ENCODE data around the gene HOXD1.

DNA sequence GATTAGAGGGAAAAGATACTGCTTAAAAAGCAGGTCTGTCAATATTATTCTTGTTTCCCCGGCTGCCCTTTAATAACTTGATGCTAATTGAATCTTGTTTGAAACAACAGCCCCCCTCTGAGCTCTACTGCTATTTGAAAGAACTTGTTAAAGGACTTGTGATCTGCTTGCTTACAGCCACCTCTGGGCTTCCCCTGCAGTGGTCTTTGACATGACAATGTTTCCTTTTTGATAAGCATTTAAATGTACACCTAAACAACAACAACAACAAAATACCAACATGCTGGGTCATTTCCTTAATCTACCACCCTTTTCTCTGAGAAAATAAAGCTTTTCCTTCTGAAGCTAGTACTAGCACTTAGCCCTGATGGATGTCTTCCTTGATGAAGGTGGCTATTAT lies 3.9 kb downstream of the HOXD1 start:
- TF ChIP-seq, protein P1, sequence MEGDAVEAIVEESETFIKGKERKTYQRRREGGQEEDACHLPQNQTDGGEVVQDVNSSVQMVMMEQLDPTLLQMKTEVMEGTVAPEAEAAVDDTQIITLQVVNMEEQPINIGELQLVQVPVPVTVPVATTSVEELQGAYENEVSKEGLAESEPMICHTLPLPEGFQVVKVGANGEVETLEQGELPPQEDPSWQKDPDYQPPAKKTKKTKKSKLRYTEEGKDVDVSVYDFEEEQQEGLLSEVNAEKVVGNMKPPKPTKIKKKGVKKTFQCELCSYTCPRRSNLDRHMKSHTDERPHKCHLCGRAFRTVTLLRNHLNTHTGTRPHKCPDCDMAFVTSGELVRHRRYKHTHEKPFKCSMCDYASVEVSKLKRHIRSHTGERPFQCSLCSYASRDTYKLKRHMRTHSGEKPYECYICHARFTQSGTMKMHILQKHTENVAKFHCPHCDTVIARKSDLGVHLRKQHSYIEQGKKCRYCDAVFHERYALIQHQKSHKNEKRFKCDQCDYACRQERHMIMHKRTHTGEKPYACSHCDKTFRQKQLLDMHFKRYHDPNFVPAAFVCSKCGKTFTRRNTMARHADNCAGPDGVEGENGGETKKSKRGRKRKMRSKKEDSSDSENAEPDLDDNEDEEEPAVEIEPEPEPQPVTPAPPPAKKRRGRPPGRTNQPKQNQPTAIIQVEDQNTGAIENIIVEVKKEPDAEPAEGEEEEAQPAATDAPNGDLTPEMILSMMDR (conservative IDR thresholded peaks at IDR 0.05 in 1 of 2, IDR thresholded peaks at IDR 0.05 in 1 of 2; ENCODE audit: extremely low read depth in 1 of 2, insufficient read depth in 1 of 2, low read depth in 1 of 2, low read length in 2 of 2), result no peak
- no peak for TF ChIP-seq EZH2 (IDR thresholded peaks at IDR 0.05; ENCODE audit: borderline replicate concordance, low read length)
